ENCODE results near the gene CECR2. TPM values are rescaled to one million over a fixed set of nuclear protein-coding genes. Genes with fewer than 3 reads are reported as not detected.
A peak's percentile ranks its signal among the peaks of the same experiment; 100 is the strongest.

Gene CECR2
- total RNA-seq, 1 experiment from 2014 or later = 111 TPM

GRCh38 chr22:17588606-17589005, 219.3 kb downstream of the CECR2 start (continued):
- no peak for TF ChIP-seq MLX (CRISPR knock-in tag; IDR thresholded peaks at IDR 0.05)
- TF ChIP-seq E2F5 (CRISPR knock-in tag; IDR thresholded peaks at IDR 0.05) = no peak
- no peak for TF ChIP-seq CREB1 (CRISPR knock-in tag; IDR thresholded peaks at IDR 0.05)
- no peak for TF ChIP-seq ARID4B (CRISPR knock-in tag; IDR thresholded peaks at IDR 0.05; ENCODE audit: borderline replicate concordance)
- TF ChIP-seq NFATC4 (CRISPR knock-in tag; IDR thresholded peaks at IDR 0.05) = no peak
- no peak for TF ChIP-seq CTCF (IDR thresholded peaks at IDR 0.05)
- TF ChIP-seq ZBTB21 (CRISPR knock-in tag; IDR thresholded peaks at IDR 0.05; ENCODE audit: borderline replicate concordance) = no peak
- TF ChIP-seq FOXJ3 (CRISPR knock-in tag; IDR thresholded peaks at IDR 0.05; ENCODE audit: borderline replicate concordance) = no peak

- DNase-seq (ENCODE audit: low spot score) (no peak), ATAC-seq (no peak)
- Mint-ChIP-seq H3K27me3 (ENCODE audit: low read depth) (no peaks in the 10 kb centered on the region), H3K4me1 (no peaks in the 10 kb centered on the region), H3K9me3 (no peaks in the 10 kb centered on the region), H3K27ac (peak overlapping the region; percentile 26), H3K4me3 (no peak overlapping the region), H3K36me3 (peaks cover 34% of the 10 kb centered on the region)
- POLR2A ChIA-PET = interaction anchor here (1.0 kb wide), 1 partner anchor 9 kb away, joined by 3 read pairs; no protein-coding TSS in a partner anchor
- no peak for TF ChIP-seq ZNF219 (CRISPR knock-in tag; IDR thresholded peaks at IDR 0.05; ENCODE audit: borderline replicate concordance)
- TF ChIP-seq TP53 (CRISPR knock-in tag; IDR thresholded peaks at IDR 0.05) = no peak
- no peak for TF ChIP-seq GABPB1 (CRISPR knock-in tag; IDR thresholded peaks at IDR 0.05)
- TF ChIP-seq AR (CRISPR knock-in tag; IDR thresholded peaks at IDR 0.05) = no peak
- TF ChIP-seq ATF2 (CRISPR knock-in tag; IDR thresholded peaks at IDR 0.05; ENCODE audit: borderline replicate concordance, low read depth) = no peak
- CTCF ChIA-PET = interaction anchor here (1.3 kb wide), 1 partner anchor 31 kb away, joined by 4 read pairs; no protein-coding TSS in a partner anchor
Observed at GRCh38 chr22:17589810-17590375, 220.6 kb downstream of the CECR2 start.

Data from WTC11 (cell line).